Breast epithelium (tissue), 4 donors: Measurements from ENCODE around the gene C9orf43. TPM values are rescaled to one million over a fixed set of nuclear protein-coding genes. Genes with fewer than 3 reads are reported as not detected.
A peak's percentile ranks its signal among the peaks of the same experiment; 100 is the strongest.

ENCODE experiments used
- DNase-seq, 2 donors: peaks; one replicate each; pipeline ENCODE4 v3.0.0-alpha.2; 2019; ENCODE audit warnings: low spot score in 2 of 2
- H3K27ac ChIP-seq, 2 donors: fragments of 200-600 bp; sonication (generic) in 1 of 2; one replicate each; pipeline ENCODE4 v1.5.1; 2016 to 2019; ENCODE audit warnings: mild to moderate bottlenecking in 1 of 2
- H3K27me3 ChIP-seq, 2 donors: fragments of 200-600 bp; sonication (generic) in 1 of 2; one replicate each; pipeline versions ENCODE4 v1.5.1 to v1.6.0; 2017 to 2019; ENCODE audit warnings: control low read depth in 1 of 2, mild to moderate bottlenecking in 1 of 2
- H3K36me3 ChIP-seq: fragments of 200-600 bp; one replicate; pipeline ENCODE4 v1.5.1; 2019
- H3K4me1 ChIP-seq, 2 donors: fragments of 200-600 bp; sonication (generic); one replicate each; pipeline ENCODE4 v1.5.1; 2016 to 2019; ENCODE audit warnings: control low read depth in 1 of 2
- H3K4me3 ChIP-seq, 3 donors: fragments of 200-600 bp; sonication (generic); 1 replicate in 2 of 3; 2 replicates in 1 of 3; pipeline ENCODE4 v1.5.1; 2016 to 2019; ENCODE audit warnings: mild to moderate bottlenecking in 3 of 3, moderate library complexity in 2 of 3
- H3K9me3 ChIP-seq, 2 donors: fragments of 200-600 bp; sonication (generic) in 1 of 2; one replicate each; pipeline ENCODE4 v1.5.1; 2016 to 2019; ENCODE audit warnings: control low read depth in 1 of 2
- POLR2A ChIP-seq: fragments of 450-650 bp; IDR thresholded peaks from one replicate; pipeline ENCODE4 v1.6.1; 2016; ENCODE audit warnings: antibody characterized with exemption, mild to moderate bottlenecking, moderate library complexity
- POLR2AphosphoS5 ChIP-seq, 3 donors: sonication (generic); formaldehyde crosslinking; IDR thresholded peaks; one replicate each; pipeline ENCODE4 v1.6.1; 2017; ENCODE audit warnings: antibody characterized with exemption in 3 of 3
- intact Hi-C: fragments of 100-400 bp; cut with DNase I; formaldehyde crosslinking; loops from one replicate; pipeline ENCODE4 v1.15.1; 2023; ENCODE audit warnings: low total_unique reads
- total RNA-seq, 3 donors: library from RNA; depleted of rRNA; stranded (reverse); fragments of >200 nt; gene quantifications; one replicate each; pipeline ENCODE4 v1.1.0, GENCODE V29; 2016
- TF ChIP-seq, protein P1 (sequence below), 3 donors: fragments of 450-650 bp; IDR thresholded peaks; one replicate each; pipeline ENCODE4 v1.5.1; 2016 to 2017; ENCODE audit warnings: antibody characterized with exemption in 3 of 3, mild to moderate bottlenecking in 3 of 3, moderate library complexity in 3 of 3

Gene C9orf43
- total RNA-seq, 3 donors from 2014 or later = 0.59 to 1.6 (median 0.66) TPM

DNA sequence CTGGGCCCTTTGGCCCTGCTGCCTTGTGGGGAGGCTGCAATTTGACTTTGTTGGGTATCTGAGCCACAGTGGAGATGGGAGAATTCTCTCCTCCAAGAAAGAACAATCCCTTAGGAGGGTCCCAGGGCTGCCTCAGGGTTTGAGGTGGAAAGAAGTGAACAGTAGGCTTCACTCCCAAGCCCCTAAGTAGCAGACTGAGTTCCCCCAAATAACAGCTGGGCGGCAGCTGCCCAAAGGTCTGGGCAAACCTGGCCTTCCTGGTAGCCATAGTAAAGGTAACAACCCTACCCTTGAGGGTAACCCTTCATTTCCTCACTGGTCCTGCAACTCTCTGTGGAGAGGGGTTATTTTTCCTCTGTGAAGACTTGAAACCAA, 53.7 kb downstream of the C9orf43 start:
- peak overlapping the region in 2 of 3 donors; percentile 47 to 64 for H3K4me3 ChIP-seq
- H3K27ac ChIP-seq = no peak overlapping the region
- H3K27me3 ChIP-seq = peaks cover 0 to 3% of the 10 kb centered on the region in 2 donors
- no peaks in the 10 kb centered on the region for H3K9me3 ChIP-seq
- no peaks in the 10 kb centered on the region for H3K36me3 ChIP-seq
- TF ChIP-seq POLR2A (no peak), POLR2AphosphoS5 (IDR thresholded peaks at IDR 0.05) (no peak)
- TF ChIP-seq, protein P1, sequence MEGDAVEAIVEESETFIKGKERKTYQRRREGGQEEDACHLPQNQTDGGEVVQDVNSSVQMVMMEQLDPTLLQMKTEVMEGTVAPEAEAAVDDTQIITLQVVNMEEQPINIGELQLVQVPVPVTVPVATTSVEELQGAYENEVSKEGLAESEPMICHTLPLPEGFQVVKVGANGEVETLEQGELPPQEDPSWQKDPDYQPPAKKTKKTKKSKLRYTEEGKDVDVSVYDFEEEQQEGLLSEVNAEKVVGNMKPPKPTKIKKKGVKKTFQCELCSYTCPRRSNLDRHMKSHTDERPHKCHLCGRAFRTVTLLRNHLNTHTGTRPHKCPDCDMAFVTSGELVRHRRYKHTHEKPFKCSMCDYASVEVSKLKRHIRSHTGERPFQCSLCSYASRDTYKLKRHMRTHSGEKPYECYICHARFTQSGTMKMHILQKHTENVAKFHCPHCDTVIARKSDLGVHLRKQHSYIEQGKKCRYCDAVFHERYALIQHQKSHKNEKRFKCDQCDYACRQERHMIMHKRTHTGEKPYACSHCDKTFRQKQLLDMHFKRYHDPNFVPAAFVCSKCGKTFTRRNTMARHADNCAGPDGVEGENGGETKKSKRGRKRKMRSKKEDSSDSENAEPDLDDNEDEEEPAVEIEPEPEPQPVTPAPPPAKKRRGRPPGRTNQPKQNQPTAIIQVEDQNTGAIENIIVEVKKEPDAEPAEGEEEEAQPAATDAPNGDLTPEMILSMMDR (IDR thresholded peaks at IDR 0.05) = no peak
- no peak for DNase-seq
- intact Hi-C loops = no loop called here
- H3K4me1 ChIP-seq = no peaks in the 10 kb centered on the region

DNA sequence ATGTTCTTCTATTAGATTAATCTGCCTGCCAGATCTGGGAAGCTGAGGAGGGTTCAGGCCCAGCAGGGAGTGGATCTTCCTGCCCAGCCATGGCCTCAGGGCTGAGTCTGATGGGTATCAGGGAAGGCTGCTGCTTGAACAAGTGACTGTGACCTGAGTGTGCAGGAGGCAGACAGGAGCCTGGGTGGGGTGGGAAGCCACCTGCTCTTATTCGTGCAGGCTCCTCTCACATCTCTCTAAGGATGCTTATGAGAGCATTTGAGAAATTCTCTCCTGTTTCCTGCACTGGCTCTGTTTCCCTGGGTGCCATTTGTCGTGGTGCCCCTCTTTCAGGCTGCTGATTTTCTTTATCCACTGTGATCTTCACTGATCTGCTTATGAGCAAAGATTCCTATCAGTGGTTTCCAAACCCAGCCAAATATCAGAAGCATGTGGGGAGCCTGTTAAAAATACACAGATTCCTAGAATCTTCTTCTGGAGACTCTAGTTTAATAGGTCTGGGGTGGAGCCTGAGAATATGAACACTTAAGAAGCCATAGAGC, 55.1 kb downstream of the C9orf43 start:
- TF ChIP-seq POLR2A = no peak
- TF ChIP-seq POLR2AphosphoS5 (IDR thresholded peaks at IDR 0.05) = no peak
- TF ChIP-seq, protein P1 (IDR thresholded peaks at IDR 0.05) = no peak
- Histone ChIP-seq H3K4me1 (no peaks in the 10 kb centered on the region), H3K4me3 (no peak overlapping the region), H3K9me3 (no peaks in the 10 kb centered on the region), H3K36me3 (no peaks in the 10 kb centered on the region), H3K27ac (no peak overlapping the region), H3K27me3 (peaks cover 0 to 3% of the 10 kb centered on the region in 2 donors)
- intact Hi-C loops = no loop called here
- DNase-seq = no peak

DNA sequence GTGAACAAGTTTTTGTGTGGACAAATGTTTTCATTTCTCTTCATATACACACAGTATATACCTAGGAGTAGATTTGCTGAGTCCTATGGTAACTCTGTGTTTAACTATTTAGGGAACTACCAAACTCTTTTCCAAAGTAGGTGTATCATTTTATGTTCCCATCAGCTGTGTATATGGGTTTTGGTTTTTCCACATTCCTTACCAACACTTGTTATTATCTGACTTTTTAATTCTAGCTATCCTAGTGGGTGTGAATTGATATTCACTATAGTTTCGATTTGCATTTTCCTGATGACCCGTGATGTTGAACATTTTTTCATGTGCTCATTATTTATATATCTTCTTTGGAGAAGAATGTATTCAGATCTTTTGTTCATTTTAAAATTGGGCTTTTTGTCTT, 56.6 kb downstream of the C9orf43 start:
- DNase-seq = no peak
- H3K27ac ChIP-seq = no peak overlapping the region
- peaks cover 0 to 3% of the 10 kb centered on the region in 2 donors for H3K27me3 ChIP-seq
- no peak overlapping the region for H3K4me3 ChIP-seq
- H3K9me3 ChIP-seq = no peaks in the 10 kb centered on the region
- no peaks in the 10 kb centered on the region for H3K4me1 ChIP-seq
- intact Hi-C loops = no loop called here
- TF ChIP-seq, protein P1 (IDR thresholded peaks at IDR 0.05) = no peak
- TF ChIP-seq POLR2AphosphoS5 (IDR thresholded peaks at IDR 0.05) = no peak
- no peak for TF ChIP-seq POLR2A
- no peaks in the 10 kb centered on the region for H3K36me3 ChIP-seq

DNA sequence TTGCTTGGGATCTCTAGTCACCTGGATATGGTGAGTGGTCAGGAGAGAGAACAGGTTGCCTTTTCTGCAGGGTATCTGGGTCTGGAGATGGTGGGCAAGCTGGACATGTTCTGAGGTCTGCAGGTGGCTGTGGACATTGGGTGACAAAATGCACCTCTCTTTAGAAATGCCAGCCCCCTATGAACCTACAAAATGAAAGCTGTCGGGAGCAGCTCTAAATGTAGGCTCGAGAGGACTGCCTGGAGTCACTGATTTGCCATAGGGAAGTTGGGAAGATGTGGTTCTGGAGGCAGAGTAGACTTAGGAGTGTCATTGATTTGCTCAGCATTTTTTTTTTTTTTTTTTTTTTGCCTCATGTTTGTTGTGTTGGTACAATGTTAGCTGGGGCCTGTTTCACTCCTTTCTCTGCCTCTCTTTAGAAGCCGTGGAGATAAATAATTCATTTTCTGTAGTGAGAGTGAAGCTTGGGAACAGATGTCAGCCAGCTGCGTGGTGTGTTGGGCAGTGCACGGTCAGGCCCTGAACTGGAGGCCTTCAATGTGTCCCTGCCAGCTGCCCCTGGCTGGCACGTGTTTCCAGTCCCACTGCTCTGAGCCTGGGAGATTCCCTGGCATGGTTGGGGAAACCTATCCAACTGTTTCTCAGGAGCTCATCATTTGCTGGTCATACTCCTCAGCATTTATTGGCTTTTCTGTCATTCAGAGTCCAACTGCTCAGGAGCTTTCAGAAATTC, 58.3 kb downstream of the C9orf43 start:
- no peaks in the 10 kb centered on the region for H3K4me1 ChIP-seq
- peaks cover 0 to 2% of the 10 kb centered on the region in 2 donors for H3K27me3 ChIP-seq
- no peak for DNase-seq
- no peak overlapping the region for H3K27ac ChIP-seq
- H3K36me3 ChIP-seq = no peaks in the 10 kb centered on the region
- no peak overlapping the region for H3K4me3 ChIP-seq
- TF ChIP-seq POLR2AphosphoS5 (IDR thresholded peaks at IDR 0.05) (no peak), POLR2A (no peak)
- TF ChIP-seq, protein P1 (IDR thresholded peaks at IDR 0.05) = no peak
- intact Hi-C loops = no loop called here
- no peaks in the 10 kb centered on the region for H3K9me3 ChIP-seq

DNA sequence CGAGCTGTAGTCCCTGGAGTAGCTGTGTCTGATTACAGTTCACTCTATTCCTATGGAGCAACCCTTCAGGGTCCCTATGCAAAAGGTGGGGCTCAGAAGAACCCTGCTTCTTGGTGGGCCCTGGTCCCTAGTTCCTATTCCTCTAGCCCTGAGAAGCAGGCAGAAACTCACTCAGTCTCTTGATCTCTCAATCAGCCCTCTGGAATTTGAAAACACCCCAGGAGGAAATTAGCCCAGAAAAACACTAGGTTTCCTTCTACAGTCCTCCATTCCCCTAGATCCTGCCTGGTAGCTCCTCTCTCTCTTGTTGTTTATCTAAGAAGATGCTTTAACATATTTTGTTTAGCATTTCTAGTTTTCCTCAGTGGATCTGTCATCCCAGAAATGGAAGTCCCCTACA, 60.6 kb downstream of the C9orf43 start:
- Histone ChIP-seq H3K9me3 (no peaks in the 10 kb centered on the region), H3K36me3 (no peaks in the 10 kb centered on the region), H3K27me3 (no peaks in the 10 kb centered on the region), H3K4me1 (no peaks in the 10 kb centered on the region), H3K27ac (no peak overlapping the region), H3K4me3 (no peak overlapping the region)
- DNase-seq = no peak
- intact Hi-C loops = no loop called here
- TF ChIP-seq, protein P1 (IDR thresholded peaks at IDR 0.05) = no peak
- TF ChIP-seq POLR2AphosphoS5 (IDR thresholded peaks at IDR 0.05) = no peak
- TF ChIP-seq POLR2A = no peak
